Osteoblast (primary cell): ENCODE results near the gene SNRNP70. TPM values are rescaled to one million over a fixed set of nuclear protein-coding genes. Genes with fewer than 3 reads are reported as not detected.
"Not testable (repeated sequence)": the region's sequence is repeated elsewhere in the genome, so short reads cannot be mapped to it uniquely, and the experiment has no call there.

Experiments used
- DNase-seq: peaks from one replicate; pipeline ENCODE4 v3.0.0; 2011; ENCODE audit warnings: low spot score, mixed read lengths; ENCODE audit not compliant: insufficient read length; ENCODE audit errors: missing footprints
- H2AFZ ChIP-seq: 2 replicates; pipeline ENCODE4 v1.6.0; 2011; ENCODE audit warnings: mild to moderate bottlenecking, low read length
- H3K27ac ChIP-seq: 2 replicates; pipeline ENCODE4 v1.5.1; 2011; ENCODE audit warnings: mild to moderate bottlenecking, low read depth, low read length, moderate library complexity
- H3K27me3 ChIP-seq: 2 replicates; pipeline ENCODE4 v1.6.0; 2012; ENCODE audit warnings: mild to moderate bottlenecking, control low read depth, inconsistent platforms, low read length, moderate library complexity; ENCODE audit not compliant: insufficient read depth
- H3K36me3 ChIP-seq: 2 replicates; pipeline ENCODE4 v1.5.1; 2011; ENCODE audit warnings: mild to moderate bottlenecking, low read length, control low read depth, moderate library complexity; ENCODE audit not compliant: insufficient read depth
- H3K4me1 ChIP-seq: 2 replicates; pipeline ENCODE4 v1.5.1; 2011; ENCODE audit warnings: mild to moderate bottlenecking, low read length, control low read depth, moderate library complexity; ENCODE audit not compliant: insufficient read depth
- H3K4me2 ChIP-seq: 2 replicates; pipeline ENCODE4 v1.6.0; 2011; ENCODE audit warnings: mild to moderate bottlenecking, low read length; ENCODE audit not compliant: insufficient read depth
- H3K4me3 ChIP-seq: fragments of 200-600 bp; sonication (generic); 3 replicates; pipeline ENCODE4 v1.5.1; 2012; ENCODE audit warnings: mild to moderate bottlenecking, low read length, inconsistent platforms; ENCODE audit not compliant: insufficient read depth
- H3K79me2 ChIP-seq: 2 replicates; pipeline ENCODE4 v1.6.0; 2012; ENCODE audit warnings: mild to moderate bottlenecking, low read length, control low read depth, inconsistent platforms; ENCODE audit not compliant: insufficient read depth
- H3K9me3 ChIP-seq: 2 replicates; pipeline ENCODE4 v1.5.1; 2011; ENCODE audit warnings: low read depth, low read length, control low read depth
- H4K20me1 ChIP-seq: 2 replicates; pipeline ENCODE4 v1.6.0; 2012; ENCODE audit warnings: mild to moderate bottlenecking, low read length, control low read depth; ENCODE audit not compliant: insufficient read depth
- total RNA-seq: library from RNA; depleted of rRNA; stranded (reverse); fragments of >200 nt; gene quantifications from 2 replicates; pipeline ENCODE4 v1.2.3, GENCODE V29; 2012
- TF ChIP-seq, protein P1 (sequence below): IDR thresholded peaks from 2 replicates; pipeline ENCODE4 v1.5.1; 2011; ENCODE audit warnings: mild to moderate bottlenecking, low read depth, low read length, moderate library complexity; ENCODE audit errors: extremely low read depth

Gene SNRNP70
- total RNA-seq, 1 donor = 111 TPM

DNA sequence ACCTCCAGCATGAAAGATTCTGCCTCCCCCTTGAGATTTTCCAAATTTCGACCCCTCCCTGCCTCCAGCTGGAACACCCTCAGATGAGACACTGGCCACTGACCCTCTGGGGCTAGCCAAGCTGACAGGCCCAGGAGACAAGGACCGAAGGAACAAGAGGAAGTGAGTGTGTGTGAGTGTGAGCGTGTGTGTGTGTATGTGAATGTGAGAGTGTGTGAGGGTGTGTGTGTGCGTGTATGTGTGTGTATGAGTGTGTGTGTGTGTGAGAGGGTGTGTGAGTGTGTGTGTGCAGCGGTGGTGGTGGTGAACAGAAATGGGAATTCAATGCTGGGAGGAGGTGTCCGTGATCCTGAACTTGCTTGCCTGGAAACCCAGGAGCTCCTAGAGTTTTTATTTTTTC lies 56.1 kb downstream of the SNRNP70 start:
- TF ChIP-seq, protein P1, sequence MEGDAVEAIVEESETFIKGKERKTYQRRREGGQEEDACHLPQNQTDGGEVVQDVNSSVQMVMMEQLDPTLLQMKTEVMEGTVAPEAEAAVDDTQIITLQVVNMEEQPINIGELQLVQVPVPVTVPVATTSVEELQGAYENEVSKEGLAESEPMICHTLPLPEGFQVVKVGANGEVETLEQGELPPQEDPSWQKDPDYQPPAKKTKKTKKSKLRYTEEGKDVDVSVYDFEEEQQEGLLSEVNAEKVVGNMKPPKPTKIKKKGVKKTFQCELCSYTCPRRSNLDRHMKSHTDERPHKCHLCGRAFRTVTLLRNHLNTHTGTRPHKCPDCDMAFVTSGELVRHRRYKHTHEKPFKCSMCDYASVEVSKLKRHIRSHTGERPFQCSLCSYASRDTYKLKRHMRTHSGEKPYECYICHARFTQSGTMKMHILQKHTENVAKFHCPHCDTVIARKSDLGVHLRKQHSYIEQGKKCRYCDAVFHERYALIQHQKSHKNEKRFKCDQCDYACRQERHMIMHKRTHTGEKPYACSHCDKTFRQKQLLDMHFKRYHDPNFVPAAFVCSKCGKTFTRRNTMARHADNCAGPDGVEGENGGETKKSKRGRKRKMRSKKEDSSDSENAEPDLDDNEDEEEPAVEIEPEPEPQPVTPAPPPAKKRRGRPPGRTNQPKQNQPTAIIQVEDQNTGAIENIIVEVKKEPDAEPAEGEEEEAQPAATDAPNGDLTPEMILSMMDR = no peak
- peak; percentile 58 for DNase-seq
- H3K4me1 ChIP-seq = peaks cover 15% of the 10 kb centered on the region
- H3K79me2 ChIP-seq = no peaks in the 10 kb centered on the region
- no peaks in the 10 kb centered on the region for H3K27me3 ChIP-seq
- H3K4me2 ChIP-seq = no peak overlapping the region
- no peak overlapping the region for H2AFZ ChIP-seq
- H4K20me1 ChIP-seq = no peaks in the 10 kb centered on the region
- H3K36me3 ChIP-seq = no peaks in the 10 kb centered on the region
- no peak overlapping the region for H3K27ac ChIP-seq
- H3K4me3 ChIP-seq = no peak overlapping the region
- no peaks in the 10 kb centered on the region for H3K9me3 ChIP-seq

DNA sequence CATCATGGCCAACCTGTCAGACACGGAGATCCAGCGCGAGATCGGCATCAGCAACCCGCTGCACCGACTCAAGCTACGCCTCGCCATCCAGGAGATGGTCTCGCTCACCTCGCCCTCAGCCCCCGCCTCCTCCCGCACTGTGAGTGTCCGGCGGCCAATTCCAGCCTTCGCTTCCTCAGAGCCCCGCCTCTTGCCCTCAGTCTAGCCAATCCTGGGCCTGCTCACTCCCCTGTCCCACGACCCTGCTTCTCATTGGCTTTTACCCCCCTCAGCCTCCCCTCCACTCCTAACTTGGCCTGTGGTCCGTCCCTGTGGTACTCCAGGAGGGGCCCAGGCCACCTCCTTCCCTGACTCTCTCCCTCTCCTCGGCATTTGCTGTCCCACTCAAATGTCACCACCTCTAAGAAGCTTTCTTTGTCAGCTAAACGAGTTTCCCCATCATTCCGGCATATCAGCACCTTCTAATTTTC lies 57.6 kb downstream of the SNRNP70 start:
- no peaks in the 10 kb centered on the region for H3K36me3 ChIP-seq
- H3K79me2 ChIP-seq = no peaks in the 10 kb centered on the region
- peak overlapping the region; percentile 93 for H3K4me3 ChIP-seq
- no peak overlapping the region for H3K27ac ChIP-seq
- peak overlapping the region; percentile 95 for H3K4me2 ChIP-seq
- H3K27me3 ChIP-seq = no peaks in the 10 kb centered on the region
- H3K4me1 ChIP-seq = peaks cover 15% of the 10 kb centered on the region
- TF ChIP-seq, protein P1 = no peak
- DNase-seq = peak; percentile 99
- H4K20me1 ChIP-seq = no peaks in the 10 kb centered on the region
- peak overlapping the region; percentile 96 for H2AFZ ChIP-seq
- no peaks in the 10 kb centered on the region for H3K9me3 ChIP-seq

DNA sequence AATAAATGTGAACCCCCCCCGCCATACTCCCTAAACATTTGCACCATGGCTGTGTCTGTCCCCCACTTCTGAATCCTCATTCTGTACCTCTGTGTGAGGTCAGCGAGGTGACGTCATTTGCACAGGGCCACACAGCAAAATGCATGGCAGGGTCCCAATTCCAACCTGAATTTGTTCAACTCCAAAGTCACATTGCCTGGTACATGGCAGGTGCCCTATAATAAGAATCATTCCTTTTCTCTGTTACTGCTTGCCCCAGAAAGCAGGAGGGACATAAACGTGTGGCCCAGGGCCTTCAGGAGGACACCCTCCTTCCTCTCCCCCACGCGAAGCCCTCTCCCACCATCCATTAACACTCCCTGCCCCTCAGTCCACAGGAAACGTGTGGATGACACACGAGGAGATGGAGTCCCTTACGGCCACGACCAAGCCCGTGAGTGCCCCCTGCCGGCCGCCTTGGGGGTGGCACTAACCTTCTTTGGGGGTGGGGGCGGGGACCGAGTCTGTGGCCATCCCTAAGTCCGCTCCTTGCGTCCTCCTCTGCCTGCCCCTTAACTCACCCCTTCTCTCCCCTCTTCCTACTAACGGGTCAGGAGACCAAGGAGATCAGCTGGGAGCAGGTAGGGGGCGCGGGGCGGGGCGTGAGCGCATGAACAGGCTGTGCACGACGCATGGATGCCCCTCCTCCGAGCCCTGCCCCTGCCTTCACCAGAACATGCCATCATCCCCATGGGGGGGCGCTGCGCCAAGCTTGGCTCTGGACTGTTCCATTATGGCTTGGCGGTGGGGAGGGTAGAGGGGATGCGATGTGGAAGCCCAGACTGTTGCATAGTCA lies 60.5 kb downstream of the SNRNP70 start:
- Histone ChIP-seq H2AFZ (peak overlapping the region; percentile 76), H3K4me3 (peak overlapping the region; percentile 72), H3K4me2 (peak overlapping the region; percentile 86), H3K9me3 (no peaks in the 10 kb centered on the region), H3K36me3 (no peaks in the 10 kb centered on the region), H4K20me1 (no peaks in the 10 kb centered on the region), H3K4me1 (peaks cover 31% of the 10 kb centered on the region), H3K27me3 (no peaks in the 10 kb centered on the region), H3K27ac (no peak overlapping the region), H3K79me2 (no peaks in the 10 kb centered on the region)
- TF ChIP-seq, protein P1 = peak; percentile 80
- DNase-seq = peak; percentile 97

DNA sequence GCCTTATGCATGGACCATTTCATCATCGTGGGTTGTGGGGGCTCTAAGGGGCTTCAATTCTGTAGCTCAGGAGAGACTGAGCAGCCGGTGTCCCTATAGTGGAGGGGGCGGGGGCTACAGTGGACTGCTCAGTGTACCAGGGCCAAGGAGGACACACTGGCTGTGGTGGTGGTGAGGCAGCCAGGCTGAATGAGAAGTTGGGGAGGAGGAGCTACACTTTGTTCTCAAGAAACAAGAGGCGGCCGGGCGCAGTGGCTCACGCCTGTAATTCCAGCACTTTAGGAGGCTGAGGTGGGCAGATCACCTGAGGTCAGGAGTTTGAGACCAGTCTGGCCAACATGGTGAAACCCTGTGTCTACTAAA lies 61.1 kb downstream of the SNRNP70 start:
- H3K27ac ChIP-seq, H3K36me3 ChIP-seq, H3K9me3 ChIP-seq, H4K20me1 ChIP-seq, H3K27me3 ChIP-seq, H3K79me2 ChIP-seq: not testable (repeated sequence)
- peaks cover 34% of the 10 kb centered on the region for H3K4me1 ChIP-seq
- H3K4me2 ChIP-seq = peak overlapping the region; percentile 86
- H2AFZ ChIP-seq = peak overlapping the region; percentile 76
- H3K4me3 ChIP-seq = peak overlapping the region; percentile 72
- peak; percentile 88 for DNase-seq
